Caco-2 (cell line): ENCODE results near the gene SERPING1. TPM values are rescaled to one million over a fixed set of nuclear protein-coding genes. Genes with fewer than 3 reads are reported as not detected.

Experiments
- BruUV-seq: library from RNA; stranded (reverse); fragments of 400-500 nt; replicated peaks from 2 replicates; lab custom pipeline; 2021; lab: Mats Ljungman, UMichigan
- CTCF ChIA-PET: fragments of 300-600 bp; sonication (Branson Sonifier 250); formaldehyde crosslinking; loops from one replicate; lab custom pipeline; 2022; ENCODE audit warnings: antibody characterized with exemption; lab: Charles Lee
- POLR2A ChIA-PET: fragments of 300-600 bp; sonication (Branson Sonifier 250); formaldehyde crosslinking; loops from one replicate; lab custom pipeline; 2022; ENCODE audit warnings: antibody characterized with exemption; lab: Charles Lee
- DNase-seq, 2 experiments: peaks; one replicate each; pipeline versions ENCODE4 v3.0.0 to v3.0.0-alpha.2; 2020 to 2022
- H3K27me3 ChIP-seq: replicated peaks from 2 replicates; pipeline ENCODE4 v1.6.0; 2011; ENCODE audit warnings: low read length; ENCODE audit not compliant: control insufficient read depth, insufficient read depth
- H3K36me3 ChIP-seq: 2 replicates; pipeline ENCODE4 v1.5.1; 2011; ENCODE audit warnings: low read length; ENCODE audit not compliant: control insufficient read depth, insufficient read depth
- H3K4me1 ChIP-seq: fragments of 250-450 bp; sonication (Bioruptor Pico); 2 replicates; pipeline ENCODE4 v1.5.1; 2020; ENCODE audit warnings: mild to moderate bottlenecking
- H3K4me3 ChIP-seq: 2 replicates; pipeline ENCODE4 v1.5.1; 2011; ENCODE audit warnings: low read depth, mild to moderate bottlenecking, control low read depth, low read length
- H3K9me3 ChIP-seq: fragments of 250-450 bp; sonication (Bioruptor Pico); 2 replicates; pipeline ENCODE4 v1.5.1; 2020; ENCODE audit warnings: mild to moderate bottlenecking, moderate library complexity
- H3K27ac Mint-ChIP-seq: one replicate; pipeline ENCODE4 v1.8.0; 2022; ENCODE audit warnings: mixed read lengths; ENCODE audit not compliant: unreplicated experiment
- H3K27me3 Mint-ChIP-seq: one replicate; pipeline ENCODE4 v1.8.0; 2022; ENCODE audit warnings: mixed read lengths; ENCODE audit not compliant: insufficient read depth, unreplicated experiment
- H3K36me3 Mint-ChIP-seq: one replicate; pipeline ENCODE4 v1.8.0; 2022; ENCODE audit warnings: mild to moderate bottlenecking, mixed read lengths; ENCODE audit not compliant: insufficient read depth, unreplicated experiment
- H3K4me1 Mint-ChIP-seq: one replicate; pipeline ENCODE4 v1.8.0; 2022; ENCODE audit warnings: low read depth, mixed read lengths; ENCODE audit not compliant: unreplicated experiment
- H3K4me3 Mint-ChIP-seq: one replicate; pipeline ENCODE4 v1.8.0; 2022; ENCODE audit warnings: mild to moderate bottlenecking, moderate library complexity, mixed read lengths; ENCODE audit not compliant: unreplicated experiment
- H3K9me3 Mint-ChIP-seq: one replicate; pipeline ENCODE4 v1.8.0; 2022; ENCODE audit warnings: mixed read lengths; ENCODE audit not compliant: unreplicated experiment
- intact Hi-C: fragments of 100-400 bp; cut with micrococcal nuclease; formaldehyde crosslinking; loops from one replicate; pipeline ENCODE4 v1.10.0; 2022; ENCODE audit not compliant: unreplicated experiment
- total RNA-seq: library from RNA; stranded (reverse); gene quantifications from 2 replicates; pipeline ENCODE4 v1.2.3, GENCODE V29; 2022
- TF ChIP-seq, protein P1 (sequence below), 2 experiments: fragments of 200-600 bp in 1 of 2; IDR thresholded peaks; 1 replicate in 1 of 2; 2 replicates in 1 of 2; pipeline versions ENCODE4 v1.5.1 to v1.8.0; 2011 to 2022; ENCODE audit warnings: antibody characterized with exemption in 1 of 2, control low read depth in 1 of 2, inconsistent platforms in 1 of 2, low read depth in 1 of 2, low read length in 1 of 2, mild to moderate bottlenecking in 1 of 2, moderate library complexity in 1 of 2; ENCODE audit not compliant: insufficient read depth in 1 of 2, severe bottlenecking in 1 of 2, unreplicated experiment in 1 of 2

SERPING1 gene
- total RNA-seq, 1 experiment from 2014 or later = 3.8 TPM

DNA sequence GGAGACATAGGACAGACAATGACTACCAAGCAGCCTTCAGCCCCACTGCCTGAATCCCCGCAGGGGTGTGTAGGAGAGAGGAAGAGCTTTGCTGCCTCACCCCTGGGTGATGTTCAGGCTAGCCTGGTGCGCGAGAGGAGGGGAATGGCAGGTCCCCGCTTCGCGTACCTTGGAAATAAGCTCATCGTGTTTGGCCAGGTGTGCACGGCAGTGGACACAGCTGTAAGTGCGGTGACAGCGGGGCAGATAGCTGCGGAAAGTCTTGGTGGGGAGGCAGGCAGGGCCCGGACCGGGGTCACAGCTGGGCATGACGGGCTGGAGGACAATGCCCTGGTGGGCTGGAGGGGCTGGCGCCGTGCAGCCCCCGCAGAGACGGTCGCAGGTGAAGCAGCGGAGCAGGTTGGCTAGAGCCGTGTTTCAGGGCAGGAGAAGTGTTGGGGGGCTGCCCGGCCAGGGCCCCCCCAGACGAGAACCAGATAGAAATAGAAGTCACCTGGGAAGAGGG, 49.4 kb downstream of the SERPING1 start:
- no TSS peak for BruUV-seq
- CTCF ChIA-PET = interaction anchor here (0.9 kb wide), 2 partner anchors 189 to 301 kb away, joined by 3 to 6 read pairs; no protein-coding TSS in a partner anchor
- Histone ChIP-seq H3K9me3 (no peaks in the 10 kb centered on the region), H3K4me3 (no peak overlapping the region), H3K36me3 (no peaks in the 10 kb centered on the region), H3K27me3 (peaks cover 2% of the 10 kb centered on the region; the same call in 1 of the 2 replicates), H3K4me1 (0 out of 2 replicates have a peak, but pooled peaks cover 4% of the 10 kb centered on the region)
- H3K9me3 Mint-ChIP-seq = no peaks in the 10 kb centered on the region
- peaks cover 9% of the 10 kb centered on the region for H3K27me3 Mint-ChIP-seq
- peaks cover 15% of the 10 kb centered on the region for H3K36me3 Mint-ChIP-seq
- TF ChIP-seq, protein P1, sequence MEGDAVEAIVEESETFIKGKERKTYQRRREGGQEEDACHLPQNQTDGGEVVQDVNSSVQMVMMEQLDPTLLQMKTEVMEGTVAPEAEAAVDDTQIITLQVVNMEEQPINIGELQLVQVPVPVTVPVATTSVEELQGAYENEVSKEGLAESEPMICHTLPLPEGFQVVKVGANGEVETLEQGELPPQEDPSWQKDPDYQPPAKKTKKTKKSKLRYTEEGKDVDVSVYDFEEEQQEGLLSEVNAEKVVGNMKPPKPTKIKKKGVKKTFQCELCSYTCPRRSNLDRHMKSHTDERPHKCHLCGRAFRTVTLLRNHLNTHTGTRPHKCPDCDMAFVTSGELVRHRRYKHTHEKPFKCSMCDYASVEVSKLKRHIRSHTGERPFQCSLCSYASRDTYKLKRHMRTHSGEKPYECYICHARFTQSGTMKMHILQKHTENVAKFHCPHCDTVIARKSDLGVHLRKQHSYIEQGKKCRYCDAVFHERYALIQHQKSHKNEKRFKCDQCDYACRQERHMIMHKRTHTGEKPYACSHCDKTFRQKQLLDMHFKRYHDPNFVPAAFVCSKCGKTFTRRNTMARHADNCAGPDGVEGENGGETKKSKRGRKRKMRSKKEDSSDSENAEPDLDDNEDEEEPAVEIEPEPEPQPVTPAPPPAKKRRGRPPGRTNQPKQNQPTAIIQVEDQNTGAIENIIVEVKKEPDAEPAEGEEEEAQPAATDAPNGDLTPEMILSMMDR (IDR thresholded peaks at IDR 0.05; ENCODE audit: insufficient read depth in 1 of 2, low read depth in 1 of 2, low read length in 1 of 2, severe bottlenecking in 1 of 2, unreplicated experiment in 1 of 2) = no peak
- POLR2A ChIA-PET = no interaction called here
- DNase-seq = no peak
- no peak overlapping the region for H3K4me3 Mint-ChIP-seq
- intact Hi-C loops = no loop called here
- H3K4me1 Mint-ChIP-seq = peaks cover 7% of the 10 kb centered on the region
- no peak overlapping the region for H3K27ac Mint-ChIP-seq

- POLR2A ChIA-PET = no interaction called here
- no TSS peak for BruUV-seq
- H3K4me1 Mint-ChIP-seq = peaks cover 7% of the 10 kb centered on the region
- no peak for DNase-seq
- intact Hi-C loops = no loop called here
- CTCF ChIA-PET = interaction anchor here (0.9 kb wide), 2 partner anchors 190 to 302 kb away, joined by 3 to 6 read pairs; no protein-coding TSS in a partner anchor
- no peaks in the 10 kb centered on the region for H3K9me3 Mint-ChIP-seq
- peaks cover 2% of the 10 kb centered on the region; the same call in 1 of the 2 replicates for H3K27me3 ChIP-seq
- TF ChIP-seq, protein P1 (IDR thresholded peaks at IDR 0.05; ENCODE audit: insufficient read depth in 1 of 2, low read depth in 1 of 2, low read length in 1 of 2, severe bottlenecking in 1 of 2, unreplicated experiment in 1 of 2) = no peak
- peaks cover 15% of the 10 kb centered on the region for H3K36me3 Mint-ChIP-seq
- H3K27ac Mint-ChIP-seq = no peak overlapping the region
- no peak overlapping the region for H3K4me3 Mint-ChIP-seq
- no peaks in the 10 kb centered on the region for H3K9me3 ChIP-seq
- H3K4me3 ChIP-seq = no peak overlapping the region
- H3K36me3 ChIP-seq = no peaks in the 10 kb centered on the region
- peaks cover 9% of the 10 kb centered on the region for H3K27me3 Mint-ChIP-seq
- 0 out of 2 replicates have a peak, but pooled peaks cover 4% of the 10 kb centered on the region for H3K4me1 ChIP-seq
These were observed 49.9 kb downstream of the SERPING1 start for GRCh38 chr11:57647372-57647771.

- ChIA-PET CTCF (interaction anchor here (0.9 to 1.4 kb wide), 2 partner anchors 155 to 191 kb away, joined by 3 to 5 read pairs; no protein-coding TSS in a partner anchor), POLR2A (no interaction called here)
- H3K27me3 ChIP-seq = peaks cover 2% of the 10 kb centered on the region; the same call in 1 of the 2 replicates
- no TSS peak for BruUV-seq
- DNase-seq = no peak
- H3K4me3 Mint-ChIP-seq = no peak overlapping the region
- peaks cover 15% of the 10 kb centered on the region for H3K36me3 Mint-ChIP-seq
- H3K4me1 Mint-ChIP-seq = peaks cover 7% of the 10 kb centered on the region
- peaks cover 9% of the 10 kb centered on the region for H3K27me3 Mint-ChIP-seq
- H3K36me3 ChIP-seq = no peaks in the 10 kb centered on the region
- no peak overlapping the region for H3K4me3 ChIP-seq
- H3K27ac Mint-ChIP-seq = no peak overlapping the region
- H3K9me3 ChIP-seq = no peaks in the 10 kb centered on the region
- intact Hi-C loops = no loop called here
- TF ChIP-seq, protein P1 (IDR thresholded peaks at IDR 0.05; ENCODE audit: insufficient read depth in 1 of 2, low read depth in 1 of 2, low read length in 1 of 2, severe bottlenecking in 1 of 2, unreplicated experiment in 1 of 2) = no peak
- H3K9me3 Mint-ChIP-seq = no peaks in the 10 kb centered on the region
- H3K4me1 ChIP-seq = 0 out of 2 replicates have a peak, but pooled peaks cover 4% of the 10 kb centered on the region
These were observed 50.7 kb downstream of the SERPING1 start for GRCh38 chr11:57647960-57648800.
